HG03439 (cell line): ENCODE measurements around the gene MTMR1.

Source experiments
- ATAC-seq: cut with Tn5 transposase; IDR thresholded peaks from one replicate; pipeline ENCODE4 v1.9.1; 2021; ENCODE audit warnings: mild to moderate bottlenecking, moderate library complexity; ENCODE audit not compliant: unreplicated experiment

MTMR1 gene

GRCh38 chrX:150696866-150697265 lies 3.7 kb downstream of the MTMR1 start:
- ATAC-seq = no peak

- ATAC-seq = no peak
Measured at GRCh38 chrX:150697641-150698040, 4.4 kb downstream of the MTMR1 start.

- no peak for ATAC-seq
Measured at GRCh38 chrX:150698981-150699380, 5.8 kb downstream of the MTMR1 start.

GRCh38 chrX:150700107-150700506 lies 6.9 kb downstream of the MTMR1 start:
- no peak for ATAC-seq

GRCh38 chrX:150701377-150701776 lies 8.2 kb downstream of the MTMR1 start:
- ATAC-seq = no peak

- no peak for ATAC-seq
Measured at GRCh38 chrX:150702966-150703694, 9.9 kb downstream of the MTMR1 start.

DNA sequence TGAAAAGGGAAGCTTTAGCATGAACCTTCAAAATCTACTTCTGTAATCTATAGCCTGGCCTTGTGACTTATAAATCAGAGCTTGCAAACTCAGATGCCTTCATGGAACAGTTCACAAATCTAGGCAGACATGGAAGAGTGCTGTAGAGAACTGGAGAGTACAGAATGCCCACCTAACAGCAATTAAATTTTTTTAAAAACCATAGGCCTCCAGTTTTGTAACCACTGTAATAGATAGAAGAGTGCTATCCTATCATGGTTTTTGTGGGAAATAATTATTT lies 10.4 kb downstream of the MTMR1 start:
- no peak for ATAC-seq

GRCh38 chrX:150704030-150704613 lies 10.9 kb downstream of the MTMR1 start:
- no peak for ATAC-seq

DNA sequence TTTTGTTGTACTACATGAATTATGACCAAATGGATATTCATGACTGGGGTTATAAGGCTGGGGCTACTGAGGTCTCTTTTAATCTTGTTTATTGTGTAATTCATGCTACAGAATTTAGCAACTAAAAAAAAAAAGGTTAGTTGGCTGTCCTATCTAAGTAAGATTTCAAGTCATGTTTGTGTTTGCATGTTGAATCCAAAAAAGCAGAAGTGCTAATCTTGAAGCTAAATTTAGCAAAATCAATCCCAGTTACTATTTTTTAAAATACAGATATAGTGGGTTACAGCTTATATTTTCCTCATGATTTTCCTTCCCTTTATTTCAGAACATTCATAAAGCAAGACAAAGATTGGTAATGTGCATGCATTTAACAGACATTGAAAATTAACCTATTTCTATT lies 19.4 kb downstream of the MTMR1 start:
- no peak for ATAC-seq

DNA sequence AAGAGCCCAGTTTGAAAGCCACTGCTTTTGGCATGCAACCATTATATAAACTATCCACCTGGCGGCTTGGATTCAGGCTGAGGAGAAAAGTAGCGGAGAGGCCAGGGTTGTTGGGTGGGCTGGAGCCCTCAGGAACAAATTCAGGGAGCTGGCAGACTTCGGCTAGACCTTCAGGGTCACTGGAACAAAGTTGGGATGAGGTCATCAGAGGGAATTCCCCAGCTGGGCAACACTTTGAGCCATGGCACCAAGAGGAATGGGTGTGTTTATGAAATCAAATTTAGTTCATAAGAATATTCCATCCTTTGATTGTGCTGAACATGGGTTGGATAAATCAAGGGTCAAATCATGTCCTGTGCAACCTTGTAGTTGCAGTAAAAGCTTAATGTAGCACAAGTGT lies 22.0 kb downstream of the MTMR1 start:
- no peak for ATAC-seq

DNA sequence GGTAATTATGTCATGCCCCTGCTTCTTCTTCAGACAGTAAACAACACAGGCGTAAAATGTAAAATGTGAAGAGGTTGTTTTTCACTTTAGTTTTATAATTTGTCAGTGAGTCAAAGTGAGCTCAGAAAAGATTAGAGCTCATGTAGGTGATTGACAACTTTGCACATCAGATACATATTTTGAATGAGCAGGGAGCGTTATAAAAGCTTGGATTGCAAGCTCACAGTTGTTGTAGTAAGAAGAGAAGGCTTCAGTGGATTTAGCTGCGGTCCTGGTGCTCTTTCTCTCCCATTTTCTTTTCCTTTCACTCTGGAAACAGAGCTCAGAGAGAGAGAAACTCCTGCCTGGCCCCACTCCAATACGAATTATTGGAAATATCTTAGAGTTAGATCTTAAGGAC lies 26.4 kb downstream of the MTMR1 start:
- no peak for ATAC-seq

GRCh38 chrX:150729956-150730355 lies 36.8 kb downstream of the MTMR1 start:
- no peak for ATAC-seq

- ATAC-seq = no peak
Measured at GRCh38 chrX:150730719-150731118, 37.5 kb downstream of the MTMR1 start.

DNA sequence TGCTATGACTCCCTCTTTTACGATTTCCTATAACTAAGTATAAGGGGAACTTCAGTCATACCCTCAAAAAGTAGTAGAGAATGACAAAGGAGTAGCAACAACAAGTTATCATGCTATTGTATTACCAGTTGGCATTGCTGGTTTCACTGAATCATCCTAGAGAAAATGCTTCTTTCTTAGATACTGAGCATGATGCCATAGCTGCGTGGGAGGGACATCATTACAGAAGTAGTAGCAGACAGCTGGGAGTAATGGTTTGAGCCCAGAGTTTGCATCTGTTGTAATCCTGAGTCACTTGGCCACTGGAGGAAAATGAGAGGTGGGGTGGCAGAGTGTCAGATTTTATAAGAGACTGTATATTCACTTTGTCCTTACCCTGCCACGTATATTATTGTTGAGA lies 38.6 kb downstream of the MTMR1 start:
- ATAC-seq = no peak

DNA sequence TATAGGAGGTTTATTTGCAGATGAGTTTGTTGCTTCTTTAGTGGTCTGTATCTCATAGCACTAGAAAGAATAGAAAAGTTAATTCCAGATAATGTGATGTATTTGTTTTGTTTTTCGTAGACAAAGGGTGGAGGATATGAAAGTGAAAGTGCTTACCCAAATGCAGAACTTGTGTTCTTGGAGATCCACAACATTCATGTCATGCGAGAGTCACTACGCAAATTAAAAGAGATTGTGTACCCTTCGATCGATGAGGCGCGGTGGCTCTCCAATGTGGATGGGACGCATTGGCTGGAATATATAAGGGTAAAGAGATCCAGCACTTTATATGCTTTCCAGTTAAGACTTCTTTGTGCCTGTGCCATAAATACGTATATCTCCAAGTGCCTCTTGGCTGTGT lies 43.3 kb downstream of the MTMR1 start:
- no peak for ATAC-seq

- no peak for ATAC-seq
Measured at GRCh38 chrX:150752124-150752523, 58.9 kb downstream of the MTMR1 start.

DNA sequence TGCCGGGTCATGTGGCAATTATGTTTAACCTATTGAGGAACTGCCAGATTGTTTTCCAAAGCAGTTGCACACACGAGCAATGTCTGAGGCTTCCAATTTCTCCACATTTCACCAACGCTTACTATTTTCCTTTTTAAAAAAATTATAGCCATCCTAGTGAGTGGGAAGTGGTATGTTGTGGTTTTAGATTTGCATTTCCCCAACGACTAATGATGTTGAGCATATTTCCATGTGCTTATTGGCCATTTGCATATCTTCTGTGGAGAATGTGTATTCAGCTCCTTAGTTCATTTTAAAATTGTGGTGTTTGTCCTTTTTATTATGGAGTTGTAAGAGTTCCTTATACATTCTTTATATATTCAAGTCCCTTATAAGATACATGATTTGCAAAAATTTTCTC lies 60.2 kb downstream of the MTMR1 start:
- no peak for ATAC-seq

DNA sequence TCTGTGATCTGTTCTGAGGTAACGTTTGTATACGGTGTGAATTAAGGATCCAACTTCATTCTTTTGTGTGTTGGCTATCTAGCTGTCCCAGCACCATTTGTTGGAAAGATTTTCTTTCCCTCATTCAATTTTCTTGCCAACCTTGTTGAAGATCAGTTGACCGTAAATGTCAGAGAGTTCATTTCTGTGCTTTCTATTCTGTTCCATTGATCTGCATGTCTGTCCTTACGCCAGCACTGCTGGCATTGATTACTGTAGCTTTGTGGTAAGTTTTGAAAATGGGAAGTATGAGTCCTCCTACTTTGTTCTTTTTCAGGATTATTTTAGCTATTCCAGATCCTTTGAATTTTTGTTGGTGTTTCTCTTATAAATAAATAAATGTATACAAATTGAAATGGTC lies 60.8 kb downstream of the MTMR1 start:
- ATAC-seq = no peak

DNA sequence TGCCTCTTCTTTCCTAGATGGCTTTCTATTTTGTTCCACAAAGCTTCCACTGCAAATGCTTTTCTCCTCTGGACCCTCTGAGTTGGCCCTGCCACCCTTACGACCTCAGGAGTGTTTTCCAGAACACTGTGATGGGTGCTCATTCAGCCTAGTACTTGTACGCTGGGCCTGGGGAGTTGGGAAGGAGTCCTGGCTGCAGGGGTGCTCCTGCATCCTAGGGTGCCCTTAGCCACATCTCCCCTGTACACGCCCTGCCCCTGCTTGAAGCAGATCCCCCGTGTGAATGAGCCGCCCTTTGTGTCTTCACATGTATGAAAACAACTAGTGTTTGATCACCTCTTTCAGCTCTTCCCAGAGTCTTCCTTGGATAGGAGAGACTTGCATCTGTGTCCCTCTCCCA lies 64.2 kb downstream of the MTMR1 start:
- ATAC-seq = no peak

- ATAC-seq = no peak
Measured at GRCh38 chrX:150759568-150760416, 66.6 kb downstream of the MTMR1 start.

GRCh38 chrX:150761176-150761818 lies 68.1 kb downstream of the MTMR1 start:
- ATAC-seq = no peak

GRCh38 chrX:150761819-150762216 lies 68.6 kb downstream of the MTMR1 start:
- no peak for ATAC-seq
